HPDE6-E6E7 (cell line): ENCODE data around the gene ZBTB7A.
A peak's percentile ranks its signal among the peaks of the same experiment; 100 is the strongest.

ENCODE experiments used
- DNase-seq: peaks from one replicate; pipeline ENCODE4 v3.0.0; 2011; ENCODE audit warnings: missing footprints; ENCODE audit errors: extremely low spot score

ZBTB7A gene

GRCh38 chr19:4054441-4055208 lies 12.1 kb downstream of the ZBTB7A start:
- DNase-seq, result no peak

- no peak for DNase-seq
Measured at GRCh38 chr19:4053423-4054324, 13.0 kb downstream of the ZBTB7A start.

- DNase-seq, result no peak
Measured at GRCh38 chr19:4052993-4053422, 13.7 kb downstream of the ZBTB7A start.

GRCh38 chr19:4052114-4052992 lies 14.3 kb downstream of the ZBTB7A start:
- DNase-seq, result peak; percentile 74

- peak; percentile 82 for DNase-seq
Measured at GRCh38 chr19:4051175-4052101, 15.3 kb downstream of the ZBTB7A start.

- no peak for DNase-seq
Measured at GRCh38 chr19:4049432-4049831, 17.3 kb downstream of the ZBTB7A start.

GRCh38 chr19:4046946-4047683 lies 19.6 kb downstream of the ZBTB7A start:
- DNase-seq, result no peak

- DNase-seq, result no peak
Measured at GRCh38 chr19:4046362-4046691, 20.4 kb downstream of the ZBTB7A start.

GRCh38 chr19:4045597-4046361 lies 20.9 kb downstream of the ZBTB7A start:
- DNase-seq, result no peak

GRCh38 chr19:4044990-4045465 lies 21.7 kb downstream of the ZBTB7A start:
- no peak for DNase-seq

GRCh38 chr19:4043966-4044715 lies 22.6 kb downstream of the ZBTB7A start:
- DNase-seq, result no peak

- DNase-seq, result no peak
Measured at GRCh38 chr19:4043401-4043800, 23.3 kb downstream of the ZBTB7A start.

GRCh38 chr19:4042731-4043082 lies 24.0 kb downstream of the ZBTB7A start:
- no peak for DNase-seq

- no peak for DNase-seq
Measured at GRCh38 chr19:4042064-4042730, 24.5 kb downstream of the ZBTB7A start.

- DNase-seq, result no peak
Measured at GRCh38 chr19:4038661-4039423, 27.9 kb downstream of the ZBTB7A start.

- no peak for DNase-seq
Measured at GRCh38 chr19:4038057-4038456, 28.6 kb downstream of the ZBTB7A start.

GRCh38 chr19:4037301-4037949 lies 29.3 kb downstream of the ZBTB7A start:
- no peak for DNase-seq
